HCT116 (cell line): ENCODE measurements around the gene DNASE2B. TPM values are rescaled to one million over a fixed set of nuclear protein-coding genes. Genes with fewer than 3 reads are reported as not detected.

Source experiments
- ATAC-seq: fragments of 200-7000 bp; cut with Tn5 transposase; 2 replicates; pipeline ENCODE4 v1.9.1; 2020; ENCODE audit warnings: mild to moderate bottlenecking, moderate library complexity
- BruUV-seq: library from RNA; stranded (reverse); fragments of 400-500 nt; replicated peaks from 2 replicates; lab custom pipeline; 2021; lab: Mats Ljungman, UMichigan
- CTCF ChIA-PET: fragments of 300-600 bp; sonication (Branson Sonifier 250); formaldehyde crosslinking; loops from one replicate; lab custom pipeline; 2021; ENCODE audit warnings: antibody characterized with exemption; lab: Charles Lee
- POLR2A ChIA-PET: fragments of 300-600, 350-600 bp; sonication (Branson Sonifier 250); formaldehyde crosslinking; loops from one replicate; lab custom pipeline; 2021; ENCODE audit warnings: antibody characterized with exemption; lab: Charles Lee
- RAD21 ChIA-PET, 2 experiments: fragments of 300-600 bp; sonication (Branson Sonifier 250); formaldehyde crosslinking; loops; one replicate each; lab custom pipeline; 2023; ENCODE audit warnings: low total read pairs in 2 of 2; ENCODE audit not compliant: uncharacterized antibody in 2 of 2, unreplicated experiment in 2 of 2, low non-redundant PET in 1 of 2; lab: Charles Lee
- DNase-seq: peaks from one replicate; pipeline ENCODE4 v3.0.0-alpha.2; 2010; ENCODE audit warnings: low read depth, low spot score
- H2AFZ ChIP-seq: fragments of 200-600 bp; shearing (Covaris generic), sonication (generic); 2 replicates; pipeline ENCODE4 v1.6.1; 2017; ENCODE audit warnings: low read depth, mixed run types, mixed read lengths, antibody characterized with exemption, low read length; ENCODE audit not compliant: poor library complexity, severe bottlenecking
- H3K27ac ChIP-seq: 2 replicates; pipeline ENCODE4 v1.5.1; 2012; ENCODE audit warnings: low read depth, low read length
- H3K27me3 ChIP-seq: fragments of 200-600 bp; sonication (generic); 2 replicates; pipeline ENCODE4 v1.6.1; 2016; ENCODE audit warnings: mixed run types, low read length, mixed read lengths; ENCODE audit not compliant: insufficient read depth
- H3K36me3 ChIP-seq, 2 experiments: fragments of 200-500 bp in 1 of 2; fragments of 200-600 bp in 1 of 2; sonication (Bioruptor generic) in 1 of 2; sonication (generic) in 1 of 2; 2 replicates each; pipeline versions ENCODE4 v1.5.1 to v1.6.1; 2014 to 2016; ENCODE audit warnings: low read length in 2 of 2, inconsistent platforms in 1 of 2, mixed read lengths in 1 of 2, mixed run types in 1 of 2; ENCODE audit not compliant: insufficient read depth in 2 of 2, control insufficient read depth in 1 of 2
- H3K4me1 ChIP-seq, 2 experiments: fragments of 200-600 bp in 1 of 2; sonication (generic) in 1 of 2; 2 replicates each; pipeline versions ENCODE4 v1.5.1 to v1.6.1; 2012 to 2017; ENCODE audit warnings: low read length in 2 of 2, inconsistent platforms in 1 of 2, mild to moderate bottlenecking in 1 of 2, mixed read lengths in 1 of 2, mixed run types in 1 of 2, moderate library complexity in 1 of 2; ENCODE audit not compliant: insufficient read depth in 2 of 2, control insufficient read depth in 1 of 2
- H3K4me2 ChIP-seq: fragments of 200-600 bp; sonication (generic); 2 replicates; pipeline ENCODE4 v1.6.1; 2017; ENCODE audit warnings: mixed run types, low read length, mixed read lengths
- H3K4me3 ChIP-seq, 2 experiments: fragments of 200-600 bp in 1 of 2; sonication (generic) in 1 of 2; replicated peaks in 1 of 2; 2 replicates each; pipeline ENCODE4 v1.5.1; 2011 to 2016; ENCODE audit warnings: low read length in 2 of 2, control low read depth in 1 of 2, low read depth in 1 of 2, mild to moderate bottlenecking in 1 of 2, mixed read lengths in 1 of 2, mixed run types in 1 of 2
- H3K79me2 ChIP-seq: fragments of 200-600 bp; sonication (generic); 2 replicates; pipeline ENCODE4 v1.6.1; 2017; ENCODE audit warnings: mild to moderate bottlenecking, mixed run types, low read length, moderate library complexity, mixed read lengths; ENCODE audit not compliant: insufficient read depth
- H3K9ac ChIP-seq: fragments of 200-600 bp; sonication (generic); 2 replicates; pipeline ENCODE4 v1.6.1; 2016; ENCODE audit warnings: low read length, mixed read lengths
- H3K9me2 ChIP-seq: fragments of 200-600 bp; sonication (generic), shearing (Covaris generic); 2 replicates; pipeline ENCODE4 v1.6.1; 2017; ENCODE audit warnings: mixed run types, mild to moderate bottlenecking, moderate library complexity; ENCODE audit not compliant: insufficient read depth
- H3K9me3 ChIP-seq, 2 experiments: fragments of 200-500 bp in 1 of 2; fragments of 200-600 bp in 1 of 2; sonication (Bioruptor generic) in 1 of 2; sonication (generic) in 1 of 2; 2 replicates each; pipeline ENCODE4 v1.6.1; 2014 to 2017; ENCODE audit warnings: low read length in 2 of 2, mixed read lengths in 2 of 2, inconsistent platforms in 1 of 2, low read depth in 1 of 2, mild to moderate bottlenecking in 1 of 2, mixed run types in 1 of 2, moderate library complexity in 1 of 2; ENCODE audit not compliant: control insufficient read depth in 1 of 2, insufficient read depth in 1 of 2
- H4K20me1 ChIP-seq: fragments of 200-600 bp; sonication (generic), shearing (Covaris generic); 2 replicates; pipeline ENCODE4 v1.6.1; 2017; ENCODE audit warnings: mixed run types, mild to moderate bottlenecking, moderate library complexity; ENCODE audit not compliant: insufficient read depth
- ATF3 ChIP-seq: IDR thresholded peaks from 2 replicates; pipeline ENCODE4 v1.6.1; 2012
- CBX3 ChIP-seq: IDR thresholded peaks from 2 replicates; pipeline ENCODE4 v1.6.1; 2012; ENCODE audit warnings: low read depth
- ELF1 ChIP-seq: IDR thresholded peaks from 2 replicates; pipeline ENCODE4 v1.6.1; 2012; ENCODE audit warnings: low read depth, borderline replicate concordance
- EZH2 ChIP-seq: fragments of 200-600 bp; sonication (generic); IDR thresholded peaks from 2 replicates; pipeline ENCODE4 v1.6.1; 2017; ENCODE audit warnings: antibody characterized with exemption, mixed run types
- EZH2phosphoT487 ChIP-seq: fragments of 200-600 bp; IDR thresholded peaks from 2 replicates; pipeline ENCODE4 v1.6.1; 2018; ENCODE audit warnings: antibody characterized with exemption, borderline replicate concordance
- JUND ChIP-seq: IDR thresholded peaks from 2 replicates; pipeline ENCODE4 v1.6.1; 2012
- POLR2A ChIP-seq: IDR thresholded peaks from 2 replicates; pipeline ENCODE4 v1.7.0; 2011; ENCODE audit warnings: borderline replicate concordance; ENCODE audit not compliant: insufficient read depth, insufficient read length; ENCODE audit errors: extremely low read depth
- REST ChIP-seq: IDR thresholded peaks from 2 replicates; pipeline ENCODE4 v1.6.1; 2012; ENCODE audit warnings: low read depth
- SIN3A ChIP-seq: IDR thresholded peaks from 2 replicates; pipeline ENCODE4 v1.6.1; 2012; ENCODE audit warnings: low read depth
- TCF7L2 ChIP-seq: IDR thresholded peaks from 2 replicates; pipeline ENCODE4 v1.7.0; 2011; ENCODE audit warnings: borderline replicate concordance, inconsistent platforms; ENCODE audit not compliant: insufficient read depth, insufficient read length; ENCODE audit errors: extremely low read depth
- YY1 ChIP-seq: IDR thresholded peaks from 2 replicates; pipeline ENCODE4 v1.6.1; 2011; ENCODE audit warnings: low read length, low read depth, moderate library complexity, mild to moderate bottlenecking; ENCODE audit not compliant: insufficient replicate concordance; ENCODE audit errors: extremely low read depth
- ZFX ChIP-seq: fragments of 450-650 bp; IDR thresholded peaks from 2 replicates; pipeline ENCODE4 v1.6.1; 2017
- intact Hi-C: fragments of 100-400 bp; cut with micrococcal nuclease; formaldehyde crosslinking; loops from 2 replicates; pipeline ENCODE4 v1.10.0; 2022
- total RNA-seq: library from RNA; stranded (reverse); gene quantifications from one replicate; pipeline ENCODE4 v1.2.1, GENCODE V29; 2021; ENCODE audit not compliant: unreplicated experiment

Gene DNASE2B
- total RNA-seq, 1 experiment from 2014 or later: 0.42 TPM

- no TSS peak for BruUV-seq
- Histone ChIP-seq H3K4me3 (no peak overlapping the region), H3K36me3 (no peaks in the 10 kb centered on the region), H4K20me1 (no peaks in the 10 kb centered on the region), H3K27me3 (no peaks in the 10 kb centered on the region), H3K4me1 (peaks cover 20 to 37% of the 10 kb centered on the region in 2 experiments), H3K9ac (no peak overlapping the region), H3K27ac (no peak overlapping the region), H3K9me2 (no peaks in the 10 kb centered on the region), H2AFZ (peak overlapping the region; percentile 4), H3K79me2 (no peaks in the 10 kb centered on the region), H3K9me3 (no peaks in the 10 kb centered on the region), H3K4me2 (no peak overlapping the region)
- RAD21 ChIA-PET: no interaction called here
- ATAC-seq (no peak), DNase-seq (no peak)
- intact Hi-C loops: no loop called here
- TF ChIP-seq YY1: no peak
- TF ChIP-seq ZFX: no peak
- no peak for TF ChIP-seq SIN3A
- TF ChIP-seq ATF3: no peak
- no peak for TF ChIP-seq JUND
- TF ChIP-seq POLR2A: no peak
- TF ChIP-seq EZH2: no peak
- TF ChIP-seq TCF7L2: no peak
- TF ChIP-seq REST: no peak
- TF ChIP-seq CBX3: no peak
- no peak for TF ChIP-seq EZH2phosphoT487
- no peak for TF ChIP-seq ELF1
- POLR2A ChIA-PET: interaction anchor here (0.5 kb wide), 1 partner anchor 27 kb away, joined by 3 read pairs; no protein-coding TSS in a partner anchor
- CTCF ChIA-PET: no interaction called here
These were observed 12.2 kb downstream of the DNASE2B start for GRCh38 chr1:84410328-84411095.
